ENCODE data around the gene SPATS2L. TPM values are rescaled to one million over a fixed set of nuclear protein-coding genes. Genes with fewer than 3 reads are reported as not detected.
A peak's percentile ranks its signal among the peaks of the same experiment; 100 is the strongest.

Gene SPATS2L
- total RNA-seq, 4 donors from 2014 or later = 51.9 to 151 (median 78.9) TPM

GRCh38 chr2:200275295-200276013 is 31.0 kb upstream of the SPATS2L start:
- peak; percentile 10 for DNase-seq (ENCODE audit: extremely low spot score)
- no peak overlapping the region for H3K27ac ChIP-seq (replicated peaks in 1 of 4)
- H3K36me3 ChIP-seq = no peaks in the 10 kb centered on the region
- H3K9me3 ChIP-seq = no peaks in the 10 kb centered on the region
- TF ChIP-seq EP300 (IDR thresholded peaks at IDR 0.05) = no peak
- TF ChIP-seq CTCF (IDR thresholded peaks at IDR 0.05) = no peak
- no peak for TF ChIP-seq POLR2AphosphoS5 (IDR thresholded peaks at IDR 0.05)
- TF ChIP-seq POLR2A (IDR thresholded peaks at IDR 0.05; ENCODE audit: low read depth) = no peak
- H3K4me1 ChIP-seq = no peaks in the 10 kb centered on the region
- H3K4me3 ChIP-seq = no peak overlapping the region
- intact Hi-C loops (cut with DNase I) = no loop called here
- 76% methylated on average over 5 of the region's 5 CpGs for WGBS
- no peaks in the 10 kb centered on the region for H3K27me3 ChIP-seq

DNA sequence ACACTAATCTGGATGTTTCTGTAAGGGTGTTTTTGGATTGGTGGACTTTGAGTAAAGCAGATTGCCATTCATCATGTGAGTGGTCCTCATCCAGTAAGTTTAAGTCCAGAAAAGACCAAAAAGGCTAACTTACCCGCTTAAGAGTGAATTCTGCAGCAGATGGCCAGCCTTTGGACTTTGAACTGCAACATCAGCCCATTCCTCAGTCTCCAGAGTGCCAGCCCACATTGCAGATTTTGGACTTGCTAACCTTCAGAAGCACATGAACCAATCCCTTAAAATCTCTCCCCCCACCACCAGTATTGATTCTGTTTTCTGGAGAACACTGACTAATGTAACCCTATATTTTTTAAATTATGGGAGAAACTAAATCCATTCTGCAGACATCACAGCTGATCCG is 30.0 kb upstream of the SPATS2L start:
- no peaks in the 10 kb centered on the region for H3K9me3 ChIP-seq
- no peaks in the 10 kb centered on the region for H3K4me1 ChIP-seq
- no peaks in the 10 kb centered on the region for H3K27me3 ChIP-seq
- peak; percentile 14 for DNase-seq (ENCODE audit: extremely low spot score)
- no peak overlapping the region for H3K4me3 ChIP-seq
- WGBS = 98% methylated on average over 2 of the region's 2 CpGs
- TF ChIP-seq POLR2A (IDR thresholded peaks at IDR 0.05; ENCODE audit: low read depth) = no peak
- TF ChIP-seq CTCF (IDR thresholded peaks at IDR 0.05) = no peak
- TF ChIP-seq POLR2AphosphoS5 (IDR thresholded peaks at IDR 0.05) = no peak
- no peak for TF ChIP-seq EP300 (IDR thresholded peaks at IDR 0.05)
- no peaks in the 10 kb centered on the region for H3K36me3 ChIP-seq
- intact Hi-C loops (cut with DNase I) = no loop called here
- no peak overlapping the region for H3K27ac ChIP-seq (replicated peaks in 1 of 4)

- 85% methylated on average over 6 of the region's 6 CpGs for WGBS
- no peak for DNase-seq (ENCODE audit: extremely low spot score)
These were observed 27.7 kb upstream of the SPATS2L start for GRCh38 chr2:200278694-200279316.

GRCh38 chr2:200279857-200280256 is 26.6 kb upstream of the SPATS2L start:
- H3K27ac ChIP-seq (replicated peaks in 1 of 4) = no peak overlapping the region
- DNase-seq (ENCODE audit: extremely low spot score) = no peak
- no peak overlapping the region for H3K4me3 ChIP-seq
- H3K36me3 ChIP-seq = no peaks in the 10 kb centered on the region
- no peaks in the 10 kb centered on the region for H3K4me1 ChIP-seq
- H3K9me3 ChIP-seq = no peaks in the 10 kb centered on the region
- TF ChIP-seq CTCF (IDR thresholded peaks at IDR 0.05) (no peak), EP300 (IDR thresholded peaks at IDR 0.05) (no peak), POLR2AphosphoS5 (IDR thresholded peaks at IDR 0.05) (no peak), POLR2A (IDR thresholded peaks at IDR 0.05; ENCODE audit: low read depth) (no peak)
- intact Hi-C loops (cut with DNase I) = no loop called here
- H3K27me3 ChIP-seq = no peaks in the 10 kb centered on the region

More at GRCh38 chr2:200278694-200279316, 27.7 kb upstream of the SPATS2L start:
- TF ChIP-seq CTCF (IDR thresholded peaks at IDR 0.05) (no peak), POLR2AphosphoS5 (IDR thresholded peaks at IDR 0.05) (no peak), POLR2A (IDR thresholded peaks at IDR 0.05; ENCODE audit: low read depth) (no peak), EP300 (IDR thresholded peaks at IDR 0.05) (no peak)
- Histone ChIP-seq H3K36me3 (no peaks in the 10 kb centered on the region), H3K4me1 (no peaks in the 10 kb centered on the region), H3K27ac (replicated peaks in 1 of 4) (no peak overlapping the region), H3K4me3 (no peak overlapping the region), H3K27me3 (no peaks in the 10 kb centered on the region), H3K9me3 (no peaks in the 10 kb centered on the region)
- intact Hi-C loops (cut with DNase I) = no loop called here

Data from esophagus muscularis mucosa (tissue), 4 donors.